Stimulated activated CD4-positive, alpha-beta T cell treated with anti-CD3 and anti-CD28 coated beads, Interleukin-1b, Interleukin-23, amount 100 ng/mL, for 24 hours (primary cell): ENCODE results near the gene SUPV3L1.
"Not testable (repeated sequence)": the region's sequence is repeated elsewhere in the genome, so short reads cannot be mapped to it uniquely, and the experiment has no call there.

Experiments
- DNase-seq, 4 experiments: peaks; one replicate each; pipeline ENCODE4 v3.0.0-alpha.2; 2020; ENCODE audit warnings: low read depth in 4 of 4, low spot score in 1 of 4

SUPV3L1 gene

GRCh38 chr10:69228151-69228550 lies 48.1 kb downstream of the SUPV3L1 start:
- DNase-seq: no peak

GRCh38 chr10:69229616-69229916 lies 49.5 kb downstream of the SUPV3L1 start:
- DNase-seq: no peak

- no peak for DNase-seq
Measured at GRCh38 chr10:69230128-69230527, 50.1 kb downstream of the SUPV3L1 start.

- DNase-seq: no peak
Measured at GRCh38 chr10:69232252-69232651, 52.2 kb downstream of the SUPV3L1 start.

GRCh38 chr10:69232736-69233480 lies 52.9 kb downstream of the SUPV3L1 start:
- no peak for DNase-seq

GRCh38 chr10:69234447-69234846 lies 54.4 kb downstream of the SUPV3L1 start:
- no peak for DNase-seq

- DNase-seq: peak; percentile 76 to 86 (median 79)
Measured at GRCh38 chr10:69237528-69238159, 57.6 kb downstream of the SUPV3L1 start.

- no peak for DNase-seq
Measured at GRCh38 chr10:69239136-69239535, 59.1 kb downstream of the SUPV3L1 start.

GRCh38 chr10:69239816-69240434 lies 59.9 kb downstream of the SUPV3L1 start:
- no peak for DNase-seq

- no peak for DNase-seq
Measured at GRCh38 chr10:69240455-69240854, 60.4 kb downstream of the SUPV3L1 start.

- no peak for DNase-seq
Measured at GRCh38 chr10:69241575-69241974, 61.5 kb downstream of the SUPV3L1 start.

- DNase-seq: no peak
Measured at GRCh38 chr10:69242040-69242851, 62.2 kb downstream of the SUPV3L1 start.

GRCh38 chr10:69242852-69243212 lies 62.8 kb downstream of the SUPV3L1 start:
- no peak for DNase-seq

GRCh38 chr10:69243817-69244216 lies 63.8 kb downstream of the SUPV3L1 start:
- no peak for DNase-seq

GRCh38 chr10:69246036-69246435 lies 66.0 kb downstream of the SUPV3L1 start:
- no peak for DNase-seq

GRCh38 chr10:69246581-69247312 lies 66.7 kb downstream of the SUPV3L1 start:
- DNase-seq: no peak

GRCh38 chr10:69247313-69247710 lies 67.3 kb downstream of the SUPV3L1 start:
- no peak for DNase-seq

GRCh38 chr10:69248117-69248730 lies 68.2 kb downstream of the SUPV3L1 start:
- no peak for DNase-seq

GRCh38 chr10:69250041-69250440 lies 70.0 kb downstream of the SUPV3L1 start:
- no peak for DNase-seq

GRCh38 chr10:69251417-69251816 lies 71.4 kb downstream of the SUPV3L1 start:
- not testable (repeated sequence) for DNase-seq

GRCh38 chr10:69253171-69253570 lies 73.1 kb downstream of the SUPV3L1 start:
- no peak for DNase-seq
